HEK293T (cell line): ENCODE measurements around the gene TPMT.

Experiments used
- CTCF ChIA-PET: fragments of 350-600 bp; formaldehyde crosslinking; extraction: SDS; loops from one replicate; lab custom pipeline; 2021; ENCODE audit warnings: antibody characterized with exemption, inconsistent platforms; lab: Yijun Ruan, JAX
- POLR2A ChIA-PET: fragments of 350-600 bp; formaldehyde crosslinking; extraction: SDS; loops from one replicate; lab custom pipeline; 2020; ENCODE audit warnings: antibody characterized with exemption, inconsistent platforms; lab: Yijun Ruan, JAX
- DNase-seq: peaks from one replicate; pipeline ENCODE4 v3.0.0; 2012; ENCODE audit warnings: mixed read lengths; ENCODE audit errors: extremely low spot score
- ARNT ChIP-seq: fragments of 450-650 bp; IDR thresholded peaks from 2 replicates; pipeline ENCODE4 v1.6.1; 2017; ENCODE audit warnings: mild to moderate bottlenecking
- BHLHE40 ChIP-seq: fragments of 450-650 bp; IDR thresholded peaks from 2 replicates; pipeline ENCODE4 v1.6.1; 2016; ENCODE audit warnings: mild to moderate bottlenecking, moderate library complexity, borderline replicate concordance
- CTBP1 ChIP-seq: fragments of 450-650 bp; IDR thresholded peaks from 2 replicates; pipeline ENCODE4 v1.6.1; 2016; ENCODE audit warnings: borderline replicate concordance
- ELF4 ChIP-seq: fragments of 450-650 bp; IDR thresholded peaks from 2 replicates; pipeline ENCODE4 v1.6.1; 2017; ENCODE audit warnings: antibody characterized with exemption
- FOXA1 ChIP-seq: fragments of 450-650 bp; IDR thresholded peaks from 2 replicates; pipeline ENCODE4 v1.6.1; 2016; ENCODE audit warnings: mild to moderate bottlenecking
- FOXK2 ChIP-seq: fragments of 450-650 bp; IDR thresholded peaks from 2 replicates; pipeline ENCODE4 v1.6.1; 2016; ENCODE audit warnings: mild to moderate bottlenecking
- FOXM1 ChIP-seq: fragments of 450-650 bp; IDR thresholded peaks from 2 replicates; pipeline ENCODE4 v1.6.1; 2017; ENCODE audit warnings: mild to moderate bottlenecking, borderline replicate concordance
- HDGF ChIP-seq: fragments of 450-650 bp; IDR thresholded peaks from 2 replicates; pipeline ENCODE4 v1.6.1; 2017; ENCODE audit warnings: antibody characterized with exemption, borderline replicate concordance
- L3MBTL2 ChIP-seq: fragments of 450-650 bp; conservative IDR thresholded peaks from 2 replicates; pipeline ENCODE4 v1.6.1; 2016; ENCODE audit warnings: mild to moderate bottlenecking
- LEF1 ChIP-seq: fragments of 450-650 bp; IDR thresholded peaks from 2 replicates; pipeline ENCODE4 v1.6.1; 2017; ENCODE audit warnings: mild to moderate bottlenecking, borderline replicate concordance
- NFRKB ChIP-seq: fragments of 450-650 bp; IDR thresholded peaks from 2 replicates; pipeline ENCODE4 v1.6.1; 2016; ENCODE audit warnings: mild to moderate bottlenecking, moderate library complexity
- SP1 ChIP-seq: fragments of 450-650 bp; IDR thresholded peaks from 2 replicates; pipeline ENCODE4 v1.6.1; 2017
- SUZ12 ChIP-seq: fragments of 450-650 bp; IDR thresholded peaks from 2 replicates; pipeline ENCODE4 v1.6.1; 2016; ENCODE audit warnings: mild to moderate bottlenecking
- TARDBP ChIP-seq: fragments of 450-650 bp; IDR thresholded peaks from 2 replicates; pipeline ENCODE4 v1.6.1; 2016
- ZNF384 ChIP-seq: fragments of 450-650 bp; IDR thresholded peaks from 2 replicates; pipeline ENCODE4 v1.6.1; 2016
- TF ChIP-seq, protein P1 (sequence below): fragments of 450-650 bp; IDR thresholded peaks from 2 replicates; pipeline ENCODE4 v1.6.1; 2016

TPMT gene

DNA sequence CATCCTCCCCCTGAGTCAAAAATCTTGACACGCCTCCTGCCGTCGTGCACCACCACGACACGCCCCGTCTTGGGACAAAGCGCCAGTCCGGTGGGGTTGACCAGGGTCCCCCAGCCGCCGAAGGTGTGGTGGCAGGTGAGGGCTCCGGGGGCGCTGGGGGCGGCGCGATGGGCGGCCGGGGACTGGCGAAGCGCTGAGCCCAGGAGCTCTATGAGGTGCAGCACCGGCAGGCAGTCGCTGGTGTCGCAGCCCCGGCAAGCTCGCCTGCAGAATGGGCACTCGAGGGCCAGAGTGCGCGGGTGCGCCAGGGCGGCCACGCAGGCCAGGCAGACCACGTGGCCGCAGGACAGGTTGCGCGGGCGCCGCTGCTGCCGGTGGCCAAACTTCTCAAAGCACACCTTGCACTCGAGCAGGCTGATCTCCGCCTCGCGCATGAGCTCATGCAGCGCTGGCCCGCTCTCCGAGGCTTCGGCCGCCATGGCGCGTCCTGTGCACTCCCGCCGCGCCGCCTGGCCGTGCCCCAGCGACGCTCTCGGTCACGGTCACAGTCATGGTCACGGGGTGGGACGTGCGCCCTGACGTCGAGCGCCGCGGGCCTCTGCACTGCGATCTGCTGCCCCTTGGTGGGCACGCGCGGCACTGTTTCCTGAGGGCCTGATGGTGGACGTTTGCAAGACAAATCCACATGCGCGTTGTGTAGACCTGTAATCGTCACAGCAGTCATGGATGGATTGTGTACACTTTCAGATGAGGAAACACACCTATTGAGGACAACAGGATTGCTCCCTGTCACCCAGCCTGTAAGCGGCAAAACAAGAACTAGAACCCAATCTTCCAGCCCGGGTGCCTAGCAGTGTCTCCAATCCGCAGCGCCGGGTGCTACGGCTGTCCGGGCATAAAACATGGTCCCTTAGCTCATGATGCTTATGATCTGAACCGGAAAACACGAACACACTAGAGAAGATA is 32.5 kb downstream of the TPMT start, which contains the start of gene NHLRC1:
Gene NHLRC1 (minus strand): TSS at position 550 of the 966 bp plus-strand sequence. CDS start 71 bp downstream, at position 479.
- no peak for DNase-seq
- TF ChIP-seq TARDBP (no peak), CTBP1 (no peak), SUZ12 (no peak)
- ChIA-PET CTCF (interaction anchor here (0.5 to 2.0 kb wide), 5 partner anchors 9 to 306 kb away, joined by 3 to 4 read pairs (median 3); no protein-coding TSS in a partner anchor), POLR2A (no interaction called here)

DNA sequence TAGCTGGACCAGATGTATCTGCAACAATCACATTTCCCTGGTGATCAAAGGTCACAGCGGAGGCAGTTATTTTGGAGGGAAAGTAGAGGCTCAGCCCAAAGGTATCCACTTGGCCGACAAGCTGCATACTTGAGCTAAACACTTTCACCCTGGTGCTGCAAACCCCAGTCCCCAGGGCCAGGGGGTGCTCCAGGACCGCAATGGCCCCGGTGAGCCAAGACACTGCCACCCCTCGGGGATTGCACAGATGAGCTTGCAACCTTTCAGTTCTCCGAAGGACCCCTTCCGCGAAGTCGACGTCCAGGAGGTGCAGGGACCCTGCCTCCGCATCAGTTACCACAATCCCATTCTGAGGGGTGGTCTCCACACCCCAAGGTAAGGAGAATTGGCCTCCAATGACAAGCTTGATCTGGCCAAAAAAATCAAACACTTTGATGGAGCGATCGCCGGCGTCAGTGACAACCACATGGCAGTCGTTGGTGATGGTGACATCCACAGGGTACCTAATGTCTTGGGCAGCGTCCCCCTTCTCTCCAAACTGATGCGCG is 33.2 kb downstream of the TPMT start:
- no peak for DNase-seq
- CTCF ChIA-PET = interaction anchor here (0.5 to 2.0 kb wide), 5 partner anchors 8 to 306 kb away, joined by 3 to 4 read pairs (median 4); no protein-coding TSS in a partner anchor
- POLR2A ChIA-PET = no interaction called here
- TF ChIP-seq HDGF (no peak), FOXK2 (no peak), CTBP1 (no peak), LEF1 (no peak), ZNF384 (no peak), ARNT (no peak), NFRKB (no peak), L3MBTL2 (no peak), FOXM1 (no peak), SP1 (no peak), SUZ12 (no peak), ELF4 (no peak), BHLHE40 (no peak), FOXA1 (no peak), TARDBP (no peak)
- TF ChIP-seq, protein P1, sequence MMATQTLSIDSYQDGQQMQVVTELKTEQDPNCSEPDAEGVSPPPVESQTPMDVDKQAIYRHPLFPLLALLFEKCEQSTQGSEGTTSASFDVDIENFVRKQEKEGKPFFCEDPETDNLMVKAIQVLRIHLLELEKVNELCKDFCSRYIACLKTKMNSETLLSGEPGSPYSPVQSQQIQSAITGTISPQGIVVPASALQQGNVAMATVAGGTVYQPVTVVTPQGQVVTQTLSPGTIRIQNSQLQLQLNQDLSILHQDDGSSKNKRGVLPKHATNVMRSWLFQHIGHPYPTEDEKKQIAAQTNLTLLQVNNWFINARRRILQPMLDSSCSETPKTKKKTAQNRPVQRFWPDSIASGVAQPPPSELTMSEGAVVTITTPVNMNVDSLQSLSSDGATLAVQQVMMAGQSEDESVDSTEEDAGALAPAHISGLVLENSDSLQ = no peak

DNA sequence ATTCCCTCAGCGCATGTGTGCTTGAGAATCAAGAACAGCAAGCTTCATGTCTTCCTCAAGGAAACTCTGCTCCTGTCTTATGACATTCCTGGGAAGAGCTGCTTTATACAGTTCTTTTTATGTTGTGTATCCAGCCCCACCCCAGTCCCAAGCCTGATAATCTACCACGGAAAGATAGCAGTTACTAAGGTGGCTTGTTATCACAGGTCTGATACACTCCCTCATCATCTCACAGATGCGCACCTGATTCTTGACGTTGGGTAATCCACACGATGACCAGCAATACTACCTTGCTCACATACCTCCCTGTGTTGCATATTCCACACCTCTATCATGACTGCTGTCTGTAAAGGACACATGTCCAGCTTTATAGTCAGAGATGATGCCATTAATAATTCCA is 35.6 kb downstream of the TPMT start:
- TF ChIP-seq ZNF384 (no peak), L3MBTL2 (no peak), CTBP1 (no peak), FOXK2 (no peak), ARNT (no peak), SUZ12 (no peak), LEF1 (no peak), FOXM1 (no peak)
- DNase-seq = no peak
- CTCF ChIA-PET = interaction anchor here (0.6 kb wide), 1 partner anchor 17 kb away, joined by 4 read pairs; no protein-coding TSS in a partner anchor
- POLR2A ChIA-PET = no interaction called here

DNA sequence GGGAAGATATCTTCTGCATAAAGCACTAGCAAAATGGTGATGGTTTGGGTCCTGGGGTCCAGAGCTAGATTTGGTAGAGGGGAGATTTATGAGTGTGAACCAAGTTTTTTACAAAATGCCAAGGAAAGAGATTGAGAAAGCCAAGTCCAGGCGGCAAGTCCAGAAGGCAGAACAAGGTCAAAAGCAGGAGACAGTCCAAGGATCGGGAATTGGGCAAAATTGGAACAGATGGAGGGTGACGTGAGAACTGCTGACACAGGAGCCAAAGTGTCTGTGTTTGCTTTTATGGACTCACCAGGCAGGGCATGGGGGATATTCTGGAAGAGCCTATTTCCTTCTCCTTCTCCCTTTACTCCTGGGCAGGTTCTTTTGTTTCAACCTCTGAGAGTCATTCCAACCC is 36.5 kb downstream of the TPMT start:
- POLR2A ChIA-PET = no interaction called here
- no peak for DNase-seq
- CTCF ChIA-PET = no interaction called here
- TF ChIP-seq, protein P1 = no peak
- TF ChIP-seq CTBP1 (no peak), TARDBP (no peak), HDGF (no peak), NFRKB (no peak), BHLHE40 (no peak), SUZ12 (no peak), ARNT (no peak), FOXA1 (no peak), LEF1 (no peak), SP1 (no peak), FOXK2 (no peak), ELF4 (no peak), ZNF384 (no peak), FOXM1 (no peak), L3MBTL2 (no peak)

DNA sequence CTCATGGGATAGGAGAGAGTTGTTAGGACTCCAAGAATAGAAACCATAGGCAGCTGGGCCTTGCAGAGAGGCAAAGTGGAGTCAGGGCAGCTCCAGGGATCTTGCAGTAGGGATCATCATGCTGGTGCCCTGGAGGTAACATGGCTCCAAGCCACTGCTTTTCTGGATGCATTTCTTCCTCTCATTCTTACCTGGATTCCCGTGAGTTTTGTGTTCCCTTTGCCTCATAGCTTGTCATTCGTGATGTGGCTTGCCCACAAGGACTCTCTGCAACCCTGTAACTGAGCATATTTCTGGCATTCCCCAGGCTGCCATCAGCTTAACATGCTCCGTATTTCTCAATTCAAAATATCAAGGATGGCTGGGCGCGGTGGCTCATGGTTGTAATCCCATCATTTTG is 37.7 kb downstream of the TPMT start:
- DNase-seq = no peak
- POLR2A ChIA-PET = no interaction called here
- CTCF ChIA-PET = no interaction called here
- no peak for TF ChIP-seq NFRKB
- no peak for TF ChIP-seq SP1
- TF ChIP-seq TARDBP = no peak
- no peak for TF ChIP-seq LEF1
- no peak for TF ChIP-seq L3MBTL2
- no peak for TF ChIP-seq ELF4

DNA sequence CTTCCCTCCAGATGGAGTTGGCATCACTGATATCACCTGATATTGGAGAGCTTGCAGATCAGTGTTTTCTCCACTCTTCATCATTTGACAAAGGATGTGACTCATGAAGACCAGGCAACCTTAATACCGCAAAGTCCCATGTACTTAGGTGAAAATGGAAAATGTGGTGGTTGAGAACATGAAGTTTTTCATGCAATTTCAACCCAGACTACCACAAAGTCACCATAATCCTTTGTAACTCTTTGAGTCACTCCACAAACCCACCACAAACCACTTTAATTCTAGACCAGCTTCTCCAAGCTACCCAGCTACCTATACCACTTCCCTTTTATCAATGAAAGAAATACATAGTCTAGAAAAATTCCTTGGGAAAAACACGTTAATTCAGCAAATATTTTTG is 39.5 kb downstream of the TPMT start:
- no peak for DNase-seq
- TF ChIP-seq FOXK2 (no peak), FOXA1 (no peak), NFRKB (no peak), FOXM1 (no peak), SUZ12 (no peak), TARDBP (no peak), HDGF (no peak), LEF1 (no peak), SP1 (no peak), ELF4 (no peak), ZNF384 (no peak), ARNT (no peak), BHLHE40 (no peak), CTBP1 (no peak), L3MBTL2 (no peak)
- TF ChIP-seq, protein P1 = no peak
- POLR2A ChIA-PET = interaction anchor here (0.8 kb wide), 1 partner anchor 128 kb away, joined by 3 read pairs; the partner anchor contains the start of gene KIF13A
- CTCF ChIA-PET = no interaction called here
